ENCODE results near the gene GPR162.

The GPR162 gene

DNA sequence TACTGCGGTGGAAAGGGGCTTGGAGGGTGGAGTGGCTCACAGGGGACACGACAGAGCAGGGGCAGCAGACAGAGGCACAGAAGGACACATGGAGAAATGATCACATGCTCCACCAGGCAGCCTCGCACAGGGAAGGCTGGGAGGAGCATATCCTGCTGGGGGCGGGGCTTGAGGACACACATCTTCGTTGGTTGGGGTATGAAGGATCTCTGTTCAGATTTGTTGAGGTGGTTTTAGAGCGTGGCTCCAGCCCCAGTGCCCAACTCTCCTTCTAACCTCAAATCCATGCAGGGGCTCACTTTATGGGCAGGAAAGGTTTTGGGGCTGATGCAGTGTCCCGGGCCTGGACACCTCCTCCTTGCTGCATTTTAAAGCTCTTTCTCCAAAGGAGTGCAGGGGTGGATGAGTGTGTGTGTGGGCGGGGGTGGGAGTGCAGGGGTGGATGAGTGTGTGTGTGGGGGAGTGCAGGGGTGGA, 5.9 kb downstream of the GPR162 start:
- peak; percentile 92 for DNase-seq
- Histone ChIP-seq H3K79me2 (ENCODE audit: control insufficient read depth, insufficient read depth, low read length) (peaks cover 4% of the 10 kb centered on the region), H3K23ac (ENCODE audit: low read length) (no peak overlapping the region), H3K18ac (ENCODE audit: low read length) (no peak overlapping the region), H2BK15ac (replicated peaks; ENCODE audit: low read depth) (no peak overlapping the region), H3K56ac (ENCODE audit: low read length) (peak overlapping the region; percentile 51), H2BK5ac (ENCODE audit: low read length) (no peak overlapping the region), H3K27me3 (ENCODE audit: insufficient read depth, low read length, poor library complexity) (peaks cover 2% of the 10 kb centered on the region), H2BK120ac (ENCODE audit: low read depth, low read length) (no peak overlapping the region), H3K9ac (ENCODE audit: low read length) (peak overlapping the region; percentile 45), H3K4ac (ENCODE audit: low read depth, low read length) (peak overlapping the region; percentile 10), H3K27ac (ENCODE audit: low read depth, low read length) (no peak overlapping the region), H4K5ac (ENCODE audit: low read length) (no peak overlapping the region), H3K4me3 (ENCODE audit: low read length) (no peak overlapping the region), H4K8ac (ENCODE audit: low read depth, low read length) (no peak overlapping the region), H3K36me3 (ENCODE audit: control insufficient read depth, insufficient read depth, low read length) (peaks cover 4% of the 10 kb centered on the region), H3K79me1 (ENCODE audit: low read length) (peaks cover 12% of the 10 kb centered on the region), H3K4me2 (ENCODE audit: low read length) (no peak overlapping the region), H3K4me1 (ENCODE audit: control insufficient read depth, low read depth, low read length) (peaks cover 2% of the 10 kb centered on the region), H2AK5ac (ENCODE audit: low read length) (no peak overlapping the region)
- WGBS (ENCODE audit: extremely low coverage, insufficient coverage, low lambda C conversion rate), result no CpG with 5 or more reads among the region's 8 CpGs

DNA sequence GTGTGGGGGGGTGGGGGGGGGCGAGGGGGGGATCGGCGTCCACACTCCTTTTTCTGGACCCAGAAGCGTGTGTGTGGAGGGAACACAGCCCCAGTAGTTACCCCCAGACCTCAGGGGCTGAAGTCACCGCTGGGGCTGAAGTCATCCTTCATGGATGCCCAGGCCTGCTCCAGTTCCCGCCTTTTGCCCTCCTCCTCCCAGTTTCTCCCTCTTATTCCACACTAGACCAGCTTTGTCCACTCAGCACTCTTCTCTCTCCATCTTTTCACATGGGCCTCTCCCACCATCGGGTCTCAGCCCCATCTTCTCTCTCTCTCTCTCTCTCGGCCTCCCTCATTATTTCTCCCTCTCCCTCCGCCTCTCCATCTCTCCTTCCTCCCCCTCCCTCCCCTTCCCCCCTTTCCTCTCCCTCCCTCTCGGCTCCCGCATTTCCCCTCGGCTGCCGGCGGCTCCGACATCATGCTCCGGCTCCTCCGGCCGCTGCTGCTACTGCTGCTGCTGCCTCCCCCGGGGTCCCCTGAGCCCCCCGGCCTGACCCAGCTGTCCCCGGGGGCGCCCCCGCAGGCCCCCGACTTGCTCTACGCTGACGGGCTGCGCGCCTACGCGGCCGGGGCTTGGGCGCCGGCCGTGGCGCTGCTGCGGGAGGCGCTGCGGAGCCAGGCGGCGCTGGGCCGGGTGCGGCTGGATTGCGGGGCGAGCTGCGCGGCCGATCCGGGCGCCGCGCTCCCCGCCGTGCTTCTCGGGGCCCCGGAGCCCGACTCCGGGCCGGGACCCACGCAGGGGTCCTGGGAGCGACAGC, 6.6 kb downstream of the GPR162 start, which contains the start of gene P3H3:
P3H3 (plus strand) TSS at position 426 of the 799 bp plus-strand sequence; CDS start at position 460, 34 bp downstream.
- Histone ChIP-seq H3K18ac (ENCODE audit: low read length) (peak within 1 kb of the TSS; percentile 78), H2AK5ac (ENCODE audit: low read length) (no peak within 1 kb of the TSS), H3K27ac (ENCODE audit: low read depth, low read length) (peak within 1 kb of the TSS; percentile 41), H2BK5ac (ENCODE audit: low read length) (peak within 1 kb of the TSS; percentile 87), H3K56ac (ENCODE audit: low read length) (peak within 1 kb of the TSS; percentile 99), H3K36me3 (ENCODE audit: control insufficient read depth, insufficient read depth, low read length) (peaks cover 4% of the 10 kb centered on the region), H3K23ac (ENCODE audit: low read length) (peak within 1 kb of the TSS; percentile 48), H3K4me2 (ENCODE audit: low read length) (peak within 1 kb of the TSS; percentile 57), H2BK120ac (ENCODE audit: low read depth, low read length) (peak within 1 kb of the TSS; percentile 29), H3K4ac (ENCODE audit: low read depth, low read length) (peak within 1 kb of the TSS; percentile 19), H3K9ac (ENCODE audit: low read length) (peak within 1 kb of the TSS; percentile 97), H3K79me1 (ENCODE audit: low read length) (peaks cover 12% of the 10 kb centered on the region), H2BK15ac (replicated peaks; ENCODE audit: low read depth) (no peak within 1 kb of the TSS), H3K27me3 (ENCODE audit: insufficient read depth, low read length, poor library complexity) (peaks cover 2% of the 10 kb centered on the region), H4K5ac (ENCODE audit: low read length) (no peak within 1 kb of the TSS), H4K8ac (ENCODE audit: low read depth, low read length) (no peak within 1 kb of the TSS), H3K79me2 (ENCODE audit: control insufficient read depth, insufficient read depth, low read length) (peaks cover 4% of the 10 kb centered on the region), H3K4me3 (ENCODE audit: low read length) (peak within 1 kb of the TSS; percentile 95), H3K4me1 (ENCODE audit: control insufficient read depth, low read depth, low read length) (peaks cover 2% of the 10 kb centered on the region)
- DNase-seq, result peak; percentile 86
- WGBS (ENCODE audit: extremely low coverage, insufficient coverage, low lambda C conversion rate), result no CpG with 5 or more reads among the region's 60 CpGs

DNA sequence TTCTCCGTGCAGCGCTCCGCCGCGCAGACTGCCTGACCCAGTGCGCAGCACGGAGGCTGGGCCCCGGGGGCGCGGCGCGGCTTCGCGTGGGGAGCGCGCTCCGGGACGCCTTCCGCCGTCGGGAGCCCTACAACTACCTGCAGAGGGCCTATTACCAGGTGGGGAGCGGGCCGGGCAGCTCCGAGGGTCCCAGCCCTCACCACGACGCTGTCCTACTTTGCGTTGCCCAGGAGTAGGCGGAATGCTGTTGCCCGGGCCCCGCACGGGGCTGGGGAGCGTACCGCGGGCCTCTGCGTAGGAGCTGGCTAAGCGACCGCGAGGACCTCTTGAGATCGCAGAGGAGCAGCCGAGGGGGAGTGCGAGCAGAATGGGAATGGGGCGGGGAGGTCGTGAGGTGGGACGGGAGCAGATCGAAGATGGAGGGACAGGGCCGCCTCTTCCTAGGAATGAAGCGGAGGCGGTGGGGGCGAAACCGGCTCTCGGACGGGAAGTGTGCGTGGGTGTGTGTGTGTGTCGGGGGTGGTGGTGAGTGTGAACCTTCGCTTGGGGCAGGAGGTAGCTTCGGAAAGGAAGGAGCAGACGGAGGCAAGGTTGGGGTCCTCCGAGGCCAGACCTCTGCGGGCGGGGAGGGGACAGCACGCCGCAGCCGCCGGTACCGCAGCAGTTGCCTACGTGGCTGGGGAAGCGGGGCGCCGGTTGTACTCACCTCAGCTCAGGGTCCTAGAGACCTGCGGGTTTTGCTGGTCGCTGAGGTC, 7.3 kb downstream of the GPR162 start:
- DNase-seq, result peak; percentile 82
- Histone ChIP-seq H2AK5ac (ENCODE audit: low read length) (no peak overlapping the region), H3K27me3 (ENCODE audit: insufficient read depth, low read length, poor library complexity) (peaks cover 2% of the 10 kb centered on the region), H3K4me3 (ENCODE audit: low read length) (peak overlapping the region; percentile 95), H3K9ac (ENCODE audit: low read length) (peak overlapping the region; percentile 97), H3K79me2 (ENCODE audit: control insufficient read depth, insufficient read depth, low read length) (peaks cover 4% of the 10 kb centered on the region), H3K27ac (ENCODE audit: low read depth, low read length) (peak overlapping the region; percentile 41), H2BK5ac (ENCODE audit: low read length) (peak overlapping the region; percentile 87), H3K23ac (ENCODE audit: low read length) (peak overlapping the region; percentile 48), H3K79me1 (ENCODE audit: low read length) (peaks cover 12% of the 10 kb centered on the region), H4K8ac (ENCODE audit: low read depth, low read length) (no peak overlapping the region), H3K18ac (ENCODE audit: low read length) (peak overlapping the region; percentile 78), H2BK15ac (replicated peaks; ENCODE audit: low read depth) (no peak overlapping the region), H3K36me3 (ENCODE audit: control insufficient read depth, insufficient read depth, low read length) (peaks cover 7% of the 10 kb centered on the region), H3K4me2 (ENCODE audit: low read length) (peak overlapping the region; percentile 47), H3K4me1 (ENCODE audit: control insufficient read depth, low read depth, low read length) (peaks cover 2% of the 10 kb centered on the region), H3K56ac (ENCODE audit: low read length) (peak overlapping the region; percentile 99), H2BK120ac (ENCODE audit: low read depth, low read length) (peak overlapping the region; percentile 29), H3K4ac (ENCODE audit: low read depth, low read length) (peak overlapping the region; percentile 19), H4K5ac (ENCODE audit: low read length) (no peak overlapping the region)
- WGBS (ENCODE audit: extremely low coverage, insufficient coverage, low lambda C conversion rate), result no CpG with 5 or more reads among the region's 71 CpGs

DNA sequence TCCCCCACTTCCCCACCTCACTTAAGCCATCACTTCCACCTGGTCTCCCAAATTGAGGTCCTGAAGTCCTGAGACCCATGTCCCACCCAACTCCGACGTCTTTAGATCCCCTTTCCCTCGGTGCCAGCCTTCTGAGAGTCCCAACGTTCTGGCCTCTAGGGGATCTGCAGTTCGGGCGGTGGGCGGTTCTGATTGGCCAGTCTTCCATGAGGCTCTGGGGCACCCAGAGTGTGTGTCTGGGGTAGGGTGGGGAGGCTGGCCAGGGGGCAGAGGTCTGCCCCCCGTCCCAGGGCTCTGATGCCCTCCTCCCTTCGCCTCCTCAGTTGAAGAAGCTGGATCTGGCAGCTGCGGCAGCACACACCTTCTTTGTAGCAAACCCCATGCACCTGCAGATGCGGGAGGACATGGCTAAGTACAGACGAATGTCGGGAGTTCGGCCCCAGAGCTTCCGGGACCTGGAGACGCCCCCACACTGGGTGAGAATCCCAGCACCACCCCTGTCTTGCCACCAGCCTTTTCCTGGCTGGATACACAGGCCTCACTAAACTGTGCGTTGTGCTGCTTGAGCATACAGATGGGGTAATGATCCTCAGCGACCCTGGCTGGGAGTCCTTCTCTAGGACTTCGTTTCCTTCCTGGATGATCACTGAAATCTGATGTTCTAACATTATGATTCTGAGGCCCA, 8.1 kb downstream of the GPR162 start:
- Histone ChIP-seq H3K79me1 (ENCODE audit: low read length) (peaks cover 12% of the 10 kb centered on the region), H3K4me3 (ENCODE audit: low read length) (peak overlapping the region; percentile 95), H3K56ac (ENCODE audit: low read length) (peak overlapping the region; percentile 99), H3K27ac (ENCODE audit: low read depth, low read length) (no peak overlapping the region), H3K4me1 (ENCODE audit: control insufficient read depth, low read depth, low read length) (peaks cover 2% of the 10 kb centered on the region), H4K8ac (ENCODE audit: low read depth, low read length) (no peak overlapping the region), H3K79me2 (ENCODE audit: control insufficient read depth, insufficient read depth, low read length) (peaks cover 4% of the 10 kb centered on the region), H2AK5ac (ENCODE audit: low read length) (no peak overlapping the region), H3K9ac (ENCODE audit: low read length) (peak overlapping the region; percentile 97), H3K36me3 (ENCODE audit: control insufficient read depth, insufficient read depth, low read length) (peaks cover 7% of the 10 kb centered on the region), H4K5ac (ENCODE audit: low read length) (no peak overlapping the region), H3K4ac (ENCODE audit: low read depth, low read length) (no peak overlapping the region), H3K27me3 (ENCODE audit: insufficient read depth, low read length, poor library complexity) (peaks cover under 1% of the 10 kb centered on the region), H3K18ac (ENCODE audit: low read length) (no peak overlapping the region), H3K23ac (ENCODE audit: low read length) (no peak overlapping the region), H2BK5ac (ENCODE audit: low read length) (no peak overlapping the region), H2BK15ac (replicated peaks; ENCODE audit: low read depth) (no peak overlapping the region), H2BK120ac (ENCODE audit: low read depth, low read length) (no peak overlapping the region), H3K4me2 (ENCODE audit: low read length) (peak overlapping the region; percentile 47)
- DNase-seq, result no peak
- WGBS (ENCODE audit: extremely low coverage, insufficient coverage, low lambda C conversion rate), result no CpG with 5 or more reads among the region's 19 CpGs

DNA sequence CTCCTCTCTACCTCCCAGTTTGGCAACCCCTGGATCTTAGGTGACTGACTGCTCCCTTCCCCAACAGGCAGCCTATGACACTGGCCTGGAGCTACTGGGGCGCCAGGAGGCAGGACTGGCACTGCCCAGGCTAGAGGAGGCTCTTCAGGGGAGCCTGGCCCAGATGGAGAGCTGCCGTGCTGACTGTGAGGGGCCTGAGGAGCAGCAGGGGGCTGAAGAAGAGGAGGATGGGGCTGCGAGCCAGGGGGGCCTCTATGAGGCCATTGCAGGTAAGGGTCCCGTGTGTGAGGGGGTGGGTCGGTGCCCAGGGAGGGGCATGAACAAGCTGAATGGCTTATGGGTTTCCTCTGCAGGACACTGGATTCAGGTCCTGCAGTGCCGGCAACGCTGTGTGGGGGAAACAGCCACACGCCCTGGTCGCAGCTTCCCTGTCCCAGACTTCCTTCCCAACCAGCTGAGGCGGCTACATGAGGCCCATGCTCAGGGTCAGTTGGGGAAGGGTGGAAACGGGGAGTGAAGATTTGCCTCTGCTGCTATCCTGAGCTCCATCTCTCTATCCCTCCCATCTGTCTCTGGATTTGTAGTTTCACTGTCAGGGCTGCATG, 8.8 kb downstream of the GPR162 start:
- Histone ChIP-seq H4K5ac (ENCODE audit: low read length) (no peak overlapping the region), H2BK15ac (replicated peaks; ENCODE audit: low read depth) (no peak overlapping the region), H3K9ac (ENCODE audit: low read length) (peak overlapping the region; percentile 1), H3K79me1 (ENCODE audit: low read length) (peaks cover 12% of the 10 kb centered on the region), H2BK120ac (ENCODE audit: low read depth, low read length) (no peak overlapping the region), H3K23ac (ENCODE audit: low read length) (no peak overlapping the region), H3K79me2 (ENCODE audit: control insufficient read depth, insufficient read depth, low read length) (peaks cover 4% of the 10 kb centered on the region), H2AK5ac (ENCODE audit: low read length) (no peak overlapping the region), H2BK5ac (ENCODE audit: low read length) (no peak overlapping the region), H3K27ac (ENCODE audit: low read depth, low read length) (no peak overlapping the region), H3K4ac (ENCODE audit: low read depth, low read length) (no peak overlapping the region), H3K18ac (ENCODE audit: low read length) (no peak overlapping the region), H3K4me2 (ENCODE audit: low read length) (no peak overlapping the region), H3K4me3 (ENCODE audit: low read length) (no peak overlapping the region), H3K56ac (ENCODE audit: low read length) (no peak overlapping the region), H3K36me3 (ENCODE audit: control insufficient read depth, insufficient read depth, low read length) (peaks cover 7% of the 10 kb centered on the region), H3K4me1 (ENCODE audit: control insufficient read depth, low read depth, low read length) (no peaks in the 10 kb centered on the region), H4K8ac (ENCODE audit: low read depth, low read length) (no peak overlapping the region), H3K27me3 (ENCODE audit: insufficient read depth, low read length, poor library complexity) (no peaks in the 10 kb centered on the region)
- no peak for DNase-seq
- no CpG with 5 or more reads among the region's 11 CpGs for WGBS (ENCODE audit: extremely low coverage, insufficient coverage, low lambda C conversion rate)

Data from mesendoderm (in vitro differentiated cells).